ENCODE measurements around the gene RUVBL1. TPM values are rescaled to one million over a fixed set of nuclear protein-coding genes. Genes with fewer than 3 reads are reported as not detected.

Gene RUVBL1
- total and polyA plus RNA-seq, 10 of the 15 experiments (the other 5 are each of a cell fraction or from before 2014, with no cell fraction given) = 15.2 to 142 (median 84.2) TPM

- ChIA-PET SMC1A (ENCODE audit: uncharacterized antibody, unreplicated experiment) (interaction anchor here (1.3 kb wide), 1 partner anchor 24 kb away, joined by 3 read pairs; no protein-coding TSS in a partner anchor), CTCF (interaction anchor here (1.3 kb wide), 1 partner anchor 10 kb away, joined by 3 read pairs; no protein-coding TSS in a partner anchor), POLR2A (no interaction called here), RAD21 (ENCODE audit: unreplicated experiment) (no interaction called here)
- ATAC-seq (no peak), FAIRE-seq (no peak), DNase-seq (ENCODE audit: low read depth, low spot score) (no peak)
- H3K4me2 ChIP-seq (ENCODE audit: control insufficient read depth, insufficient read depth) = no peak overlapping the region
- no peaks in the 10 kb centered on the region for H3K79me2 ChIP-seq (ENCODE audit: control insufficient read depth, insufficient read depth, low read length)
- intact Hi-C loops (cut with micrococcal nuclease; ENCODE audit: unreplicated experiment) (no loop called here), in situ Hi-C loops (cut with MboI) (no loop called here)
- H3K36me3 ChIP-seq (ENCODE audit: control insufficient read depth in 2 of 2, insufficient read depth in 2 of 2, low read length in 1 of 2) = no peaks in the 10 kb centered on the region; a peak in 1 of 4 replicates
- no TSS peak for BruUV-seq (replicated peaks)
- no peak overlapping the region for H3K9ac ChIP-seq (ENCODE audit: control insufficient read depth, insufficient read depth, low read length)
- no peaks in the 10 kb centered on the region for H3K9me3 ChIP-seq (replicated peaks; ENCODE audit: control insufficient read depth, insufficient read depth, low read length)
- no peak overlapping the region for H3K4me3 ChIP-seq
- no peaks in the 10 kb centered on the region for H3K4me1 ChIP-seq (ENCODE audit: control insufficient read depth, insufficient read depth, low read length)
- 90% methylated on average over 5 of the region's 5 CpGs for whole genome bisulfite sequencing (ENCODE audit: insufficient coverage, insufficient replicate concordance, low lambda C conversion rate, missing lambda C conversion rate)
- no peaks in the 10 kb centered on the region for H3K27me3 ChIP-seq (replicated peaks in 1 of 2; ENCODE audit: control insufficient read depth in 2 of 2, insufficient read depth in 2 of 2, low read length in 1 of 2)
- no peak overlapping the region for H2AFZ ChIP-seq (ENCODE audit: control insufficient read depth, low read depth, low read length)
- no peak overlapping the region for H3K27ac ChIP-seq (ENCODE audit: control insufficient read depth, insufficient read depth)
- no peaks in the 10 kb centered on the region for H4K20me1 ChIP-seq (ENCODE audit: control insufficient read depth, insufficient read depth)
- TF ChIP-seq NBN (IDR thresholded peaks at IDR 0.05) = no peak
- no peak for TF ChIP-seq RAD21 (IDR thresholded peaks at IDR 0.05; ENCODE audit: insufficient read depth, low read depth, low read length)
- no peak for TF ChIP-seq HDAC2 (IDR thresholded peaks at IDR 0.05)
- TF ChIP-seq REST (IDR thresholded peaks at IDR 0.05; ENCODE audit: low read depth, low read length) = no peak
- no peak for TF ChIP-seq USF2 (IDR thresholded peaks at IDR 0.05; ENCODE audit: borderline replicate concordance, low read depth, low read length)
- TF ChIP-seq BRCA1 (IDR thresholded peaks at IDR 0.05; ENCODE audit: low read depth, low read length) = no peak
- no peak for TF ChIP-seq POLR2AphosphoS2 (IDR thresholded peaks at IDR 0.05; ENCODE audit: low read depth, low read length)
- TF ChIP-seq JUNB (IDR thresholded peaks at IDR 0.05) = no peak
- TF ChIP-seq RELA (IDR thresholded peaks at IDR 0.05; ENCODE audit: borderline replicate concordance, partially characterized antibody) = no peak
- no peak for TF ChIP-seq RAD51 (IDR thresholded peaks at IDR 0.05)
- TF ChIP-seq IKZF1 (conservative IDR thresholded peaks at IDR 0.05) = no peak
- TF ChIP-seq USF1 (IDR thresholded peaks at IDR 0.05; ENCODE audit: borderline replicate concordance, extremely low read length, insufficient read depth, low read depth, low read length) = no peak
- no peak for TF ChIP-seq BACH1 (IDR thresholded peaks at IDR 0.05; ENCODE audit: borderline replicate concordance)
- no peak for TF ChIP-seq HCFC1 (IDR thresholded peaks at IDR 0.05; ENCODE audit: low read length)
- TF ChIP-seq GATAD2B (conservative IDR thresholded peaks at IDR 0.05; ENCODE audit: low read depth) = no peak
- no peak for TF ChIP-seq TBL1XR1 (IDR thresholded peaks at IDR 0.05; ENCODE audit: low read depth, low read length)
- no peak for TF ChIP-seq HDAC6 (IDR thresholded peaks at IDR 0.05; ENCODE audit: unreplicated experiment)
Measured at GRCh38 chr3:128166971-128167453, 43.4 kb upstream of the RUVBL1 start.
